Heart left ventricle (tissue), 13 donors: Measurements from ENCODE around the gene PGC.

Source experiments
- CTCF ChIP-seq, 12 donors: fragments of 200-600 bp; sonication (generic) in 4 of 12; IDR thresholded peaks; one replicate each; pipeline versions ENCODE4 v1.5.0 to v1.8.0; 2018 to 2022; ENCODE audit warnings: antibody characterized with exemption in 12 of 12, mild to moderate bottlenecking in 5 of 12
- POLR2A ChIP-seq, 2 donors: fragments of 450-650 bp; IDR thresholded peaks; one replicate each; pipeline ENCODE4 v1.6.1; 2017; ENCODE audit warnings: antibody characterized with exemption in 2 of 2, mild to moderate bottlenecking in 2 of 2, moderate library complexity in 2 of 2
- donor health status: ischemic (EF 13 %, LVEDD 7.1; RV severe dilation, severe dysfunction).
- donor health status: DM: no; HTN: yes; CAD: no.
- donor health status: DM: no; HTN: no; CAD: no.
- donor health status: ischemic (EF 25% LVEDD 6.9; RV normal size, moderate dysfunction).
- donor health status: ischemic (EF 25% LVEDD 5.7; RV mildly dilated, moderate dysfunction).
- donor health status: ischemic (EF 35%, LVEDD 5.7; RV mildly dilated, moderate dysfunction).
- donor health status: nonischemic (EF 11% LVEDD 7.7; RV severe dilation, severe dysfunction).
- donor health status: DM: yes; HTN: yes; CAD: no.
- donor health status: PGD.
- donor health status: ischemic (EF 29% LVEDD 5.4; RV normal size, mild dysfunction).
- donor health status: nonischemic (EF 23%, LVEDD 6.1; RV moderate dilation, normal function).

GRCh38 chr6:41704656-41705310 lies 42.4 kb downstream of the PGC start:
- TF ChIP-seq POLR2A (IDR thresholded peaks at IDR 0.05) (no peak), CTCF (IDR thresholded peaks at IDR 0.05) (no peak)
